K562 (cell line): ENCODE results near the gene BCR. TPM values are rescaled to one million over a fixed set of nuclear protein-coding genes. Genes with fewer than 3 reads are reported as not detected.

Source experiments
- ASH1L ChIP-seq: fragments of 450-650 bp; IDR thresholded peaks from 2 replicates; pipeline ENCODE4 v1.6.1; 2018; ENCODE audit warnings: borderline replicate concordance, mild to moderate bottlenecking, low read depth; ENCODE audit not compliant: partially characterized antibody
- CBX2 ChIP-seq: fragments of 200-600 bp; sonication (generic); IDR thresholded peaks from one replicate; pipeline ENCODE4 v1.6.1; 2012; ENCODE audit warnings: mild to moderate bottlenecking, low read length, inconsistent platforms; ENCODE audit not compliant: insufficient read depth, poor library complexity, severe bottlenecking
- ID3 ChIP-seq, 2 experiments: fragments of 250-450 bp in 1 of 2; fragments of 450-650 bp in 1 of 2; sonication (Bioruptor Pico) in 1 of 2; IDR thresholded peaks; 2 replicates each; pipeline versions ENCODE4 v1.6.1 to v1.8.0; 2016 to 2021; ENCODE audit warnings: mild to moderate bottlenecking in 2 of 2, moderate library complexity in 2 of 2, missing compliant biosample characterization in 1 of 2, missing genetic modification characterization in 1 of 2
- TAF15 ChIP-seq: fragments of 200-400 bp; formaldehyde crosslinking; IDR thresholded peaks from 2 replicates; pipeline ENCODE4 v1.6.1; 2017; ENCODE audit warnings: mild to moderate bottlenecking, low read depth, low read length, moderate library complexity
- VEZF1 ChIP-seq: fragments of 200-800 bp; sonication (Bioruptor generic); IDR thresholded peaks from 2 replicates; pipeline ENCODE4 v1.6.1; 2017; ENCODE audit warnings: missing genetic modification characterization, missing compliant biosample characterization
- ZC3H8 ChIP-seq: fragments of 450-650 bp; IDR thresholded peaks from 2 replicates; pipeline ENCODE4 v1.6.1; 2017
- polyA plus RNA-seq, 8 experiments: library from polyadenylated mRNA; depleted of rRNA in 4 of 8; stranded (reverse) in 5 of 8; unstranded in 3 of 8; fragments of >200 nt; fragmentation: Nextera tagmentation in 2 of 8; fragmentation: Illumina TruSeq in 1 of 8; extraction: Ambion mirVana in 2 of 8; extraction: Trizol in 1 of 8; gene quantifications; 2 replicates each; pipeline versions ENCODE4 v1.2.1 to v1.2.3, GENCODE V29; 2011 to 2014; ENCODE audit warnings: inconsistent platforms in 1 of 8, missing spikeins in 1 of 8
- total RNA-seq, 7 experiments: library from RNA; depleted of rRNA in 6 of 7; stranded (reverse); fragments of >200 nt in 6 of 7; fragmentation: Illumina TruSeq in 2 of 7; extraction: Trizol in 2 of 7; gene quantifications; 2 replicates each; pipeline versions ENCODE4 v1.2.1 to v1.2.3, GENCODE V29; 2011 to 2021; ENCODE audit warnings: low replicate concordance in 1 of 7

BCR gene
- total and polyA plus RNA-seq, 9 of the 15 experiments (the other 6 are each of a cell fraction or from before 2014, with no cell fraction given): 0.41 to 150 (median 45.6) TPM

- no peak for TF ChIP-seq CBX2
- no peak for TF ChIP-seq ASH1L
- TF ChIP-seq ID3 (CRISPR knock-in tag; IDR thresholded peaks at IDR 0.05): no peak
- no peak for TF ChIP-seq ID3 (tag; IDR thresholded peaks at IDR 0.05)
- TF ChIP-seq TAF15: no peak
- no peak for TF ChIP-seq ZC3H8
- TF ChIP-seq VEZF1 (CRISPR knock-in tag): peak; percentile 28; the same call in 1 of the 2 replicates
Observed at GRCh38 chr22:23302171-23303002, 122.1 kb downstream of the BCR start (continued).
